ENCODE data around the gene PCDHGA2.
"Not testable (repeated sequence)": the region's sequence is repeated elsewhere in the genome, so short reads cannot be mapped to it uniquely, and the experiment has no call there.

PCDHGA2 gene

DNA sequence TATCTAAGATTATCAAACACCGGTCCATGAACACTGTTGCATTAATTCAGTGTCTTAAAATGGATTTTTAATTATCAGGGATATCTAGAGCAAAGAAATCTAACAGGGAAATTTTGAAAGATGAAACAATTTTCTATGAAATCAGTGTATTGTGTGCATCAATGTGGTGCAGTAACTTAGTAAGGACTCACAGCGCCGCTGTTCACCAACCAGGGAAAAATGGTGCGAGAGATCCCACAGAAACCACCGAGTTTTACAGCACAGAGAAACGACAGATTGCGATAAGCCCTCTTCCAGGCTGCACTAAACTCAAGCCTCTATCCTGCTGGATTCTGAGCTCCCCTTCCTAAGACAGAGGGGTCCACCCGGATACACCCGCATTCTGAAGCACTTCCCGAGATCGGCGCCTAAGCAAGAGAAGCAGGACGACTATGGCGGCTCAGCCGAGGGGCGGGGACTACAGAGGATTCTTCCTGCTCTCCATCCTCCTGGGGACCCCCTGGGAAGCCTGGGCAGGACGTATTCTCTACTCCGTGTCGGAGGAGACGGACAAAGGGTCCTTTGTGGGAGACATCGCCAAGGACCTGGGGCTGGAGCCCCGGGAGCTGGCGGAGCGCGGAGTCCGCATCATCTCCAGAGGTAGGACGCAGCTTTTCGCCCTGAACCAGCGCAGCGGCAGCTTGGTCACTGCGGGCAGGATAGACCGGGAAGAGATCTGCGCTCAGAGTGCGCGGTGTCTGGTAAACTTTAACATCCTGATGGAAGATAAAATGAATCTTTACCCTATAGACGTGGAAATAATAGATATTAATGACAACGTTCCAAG lies 44.1 kb downstream of the PCDHGA2 start, which contains the start of gene PCDHGA7:
Gene PCDHGA7 (plus strand): TSS at position 274 of the 826 bp plus-strand sequence. CDS start 158 bp downstream, at position 432.
- H3K4me1 ChIP-seq (ENCODE audit: control insufficient read depth, insufficient read depth, low read length, poor library complexity, severe bottlenecking): no peaks in the 10 kb centered on the region
- H3K27ac ChIP-seq (ENCODE audit: insufficient read depth, low read length, poor library complexity, severe bottlenecking): no peak within 1 kb of the TSS
- no peaks in the 10 kb centered on the region for H3K9me3 ChIP-seq (ENCODE audit: control insufficient read depth, low read length)
- DNase-seq: no peak
- peaks cover 8% of the 10 kb centered on the region for H3K27me3 ChIP-seq (replicated peaks; ENCODE audit: control insufficient read depth, insufficient read depth, low read length, poor library complexity, severe bottlenecking)
- H3K36me3 ChIP-seq (ENCODE audit: control insufficient read depth, insufficient read depth, low read length): no peaks in the 10 kb centered on the region
- peak within 1 kb of the TSS; percentile 17 for H3K4me3 ChIP-seq (ENCODE audit: insufficient read depth, low read depth, low read length, poor library complexity, severe bottlenecking)

DNA sequence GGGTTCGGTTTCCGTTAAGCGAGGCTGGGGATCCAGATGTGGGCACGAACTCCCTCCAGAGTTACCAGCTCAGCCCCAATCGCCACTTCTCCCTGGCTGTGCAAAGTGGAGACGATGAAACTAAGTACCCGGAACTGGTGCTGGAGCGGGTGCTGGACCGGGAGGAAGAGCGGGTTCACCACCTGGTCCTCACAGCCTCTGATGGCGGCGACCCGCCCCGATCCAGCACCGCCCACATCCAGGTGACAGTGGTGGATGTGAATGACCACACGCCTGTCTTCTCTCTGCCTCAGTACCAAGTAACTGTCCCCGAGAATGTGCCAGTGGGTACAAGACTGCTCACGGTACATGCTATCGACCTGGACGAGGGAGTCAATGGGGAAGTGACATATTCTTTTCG lies 44.8 kb downstream of the PCDHGA2 start:
- Histone ChIP-seq H3K27ac (ENCODE audit: insufficient read depth, low read length, poor library complexity, severe bottlenecking) (no peak overlapping the region), H3K36me3 (ENCODE audit: control insufficient read depth, insufficient read depth, low read length) (no peaks in the 10 kb centered on the region), H3K27me3 (replicated peaks; ENCODE audit: control insufficient read depth, insufficient read depth, low read length, poor library complexity, severe bottlenecking) (peaks cover 8% of the 10 kb centered on the region), H3K4me3 (ENCODE audit: insufficient read depth, low read depth, low read length, poor library complexity, severe bottlenecking) (no peak overlapping the region), H3K9me3 (ENCODE audit: control insufficient read depth, low read length) (no peaks in the 10 kb centered on the region), H3K4me1 (ENCODE audit: control insufficient read depth, insufficient read depth, low read length, poor library complexity, severe bottlenecking) (no peaks in the 10 kb centered on the region)
- no peak for DNase-seq

DNA sequence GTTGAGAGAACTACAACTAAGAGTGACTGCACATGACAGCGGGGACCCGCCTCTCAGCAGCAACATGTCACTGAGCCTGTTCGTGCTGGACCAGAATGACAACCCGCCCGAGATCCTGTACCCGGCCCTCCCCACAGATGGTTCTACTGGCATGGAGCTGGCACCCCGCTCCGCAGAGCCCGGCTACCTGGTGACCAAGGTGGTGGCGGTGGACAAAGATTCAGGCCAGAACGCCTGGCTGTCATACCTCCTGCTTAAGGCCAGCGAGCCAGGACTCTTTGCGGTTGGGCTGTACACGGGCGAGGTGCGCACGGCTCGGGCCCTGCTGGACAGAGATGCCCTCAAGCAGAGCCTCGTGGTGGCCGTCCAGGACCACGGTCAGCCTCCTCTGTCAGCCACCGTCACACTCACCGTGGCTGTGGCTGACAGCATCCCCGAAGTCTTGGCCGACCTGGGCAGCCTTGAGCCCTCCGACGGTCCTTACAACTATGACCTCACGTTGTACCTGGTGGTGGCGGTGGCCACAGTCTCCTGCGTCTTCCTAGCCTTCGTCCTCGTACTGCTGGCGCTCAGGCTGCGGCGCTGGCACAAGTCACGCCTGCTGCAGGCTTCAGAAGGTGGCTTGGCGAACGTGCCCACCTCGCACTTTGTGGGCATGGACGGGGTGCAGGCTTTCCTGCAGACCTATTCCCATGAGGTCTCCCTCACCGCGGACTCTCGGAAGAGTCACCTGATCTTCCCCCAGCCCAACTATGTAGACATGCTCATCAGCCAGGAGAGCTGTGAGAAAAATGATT lies 46.1 kb downstream of the PCDHGA2 start:
- no peaks in the 10 kb centered on the region for H3K36me3 ChIP-seq (ENCODE audit: control insufficient read depth, insufficient read depth, low read length)
- H3K27me3 ChIP-seq (replicated peaks; ENCODE audit: control insufficient read depth, insufficient read depth, low read length, poor library complexity, severe bottlenecking): peaks cover 8% of the 10 kb centered on the region
- H3K4me1 ChIP-seq (ENCODE audit: control insufficient read depth, insufficient read depth, low read length, poor library complexity, severe bottlenecking): no peaks in the 10 kb centered on the region
- DNase-seq: no peak
- H3K4me3 ChIP-seq (ENCODE audit: insufficient read depth, low read depth, low read length, poor library complexity, severe bottlenecking): no peak overlapping the region
- peaks cover 9% of the 10 kb centered on the region for H3K9me3 ChIP-seq (ENCODE audit: control insufficient read depth, low read length)
- no peak overlapping the region for H3K27ac ChIP-seq (ENCODE audit: insufficient read depth, low read length, poor library complexity, severe bottlenecking)

DNA sequence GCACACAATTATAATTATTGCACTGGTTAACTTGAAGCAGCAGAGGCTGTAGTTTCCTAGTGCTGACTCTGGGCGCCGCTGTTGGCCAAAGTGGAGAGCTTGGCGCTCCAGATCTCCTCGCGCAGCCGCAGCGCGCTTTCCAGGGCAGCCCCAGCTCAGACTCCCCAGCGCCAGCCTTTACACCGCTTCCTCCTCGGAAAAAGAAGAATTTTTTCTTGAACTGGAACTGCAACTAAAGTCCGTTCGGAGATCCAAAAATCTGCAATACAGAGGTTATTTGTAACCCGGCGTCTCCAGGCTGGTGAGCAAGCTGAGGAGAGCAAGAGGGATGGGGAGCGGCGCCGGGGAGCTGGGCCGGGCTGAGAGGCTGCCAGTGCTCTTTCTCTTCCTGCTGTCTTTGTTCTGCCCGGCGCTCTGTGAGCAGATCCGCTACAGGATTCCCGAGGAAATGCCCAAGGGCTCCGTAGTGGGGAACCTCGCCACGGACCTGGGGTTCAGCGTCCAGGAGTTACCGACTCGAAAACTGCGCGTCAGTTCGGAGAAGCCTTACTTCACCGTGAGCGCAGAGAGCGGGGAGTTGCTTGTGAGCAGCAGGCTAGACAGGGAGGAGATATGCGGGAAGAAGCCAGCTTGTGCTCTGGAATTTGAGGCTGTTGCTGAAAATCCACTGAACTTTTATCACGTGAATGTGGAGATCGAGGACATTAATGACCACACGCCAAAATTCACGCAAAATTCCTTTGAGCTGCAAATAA lies 49.2 kb downstream of the PCDHGA2 start, which contains the start of gene PCDHGB4:
Gene PCDHGB4 (plus strand): TSS at position 142 of the 755 bp plus-strand sequence. CDS start 187 bp downstream, at position 329.
- not testable (repeated sequence) for H3K9me3 ChIP-seq (ENCODE audit: control insufficient read depth, low read length); DNase-seq; H3K4me1 ChIP-seq (ENCODE audit: control insufficient read depth, insufficient read depth, low read length, poor library complexity, severe bottlenecking)

DNA sequence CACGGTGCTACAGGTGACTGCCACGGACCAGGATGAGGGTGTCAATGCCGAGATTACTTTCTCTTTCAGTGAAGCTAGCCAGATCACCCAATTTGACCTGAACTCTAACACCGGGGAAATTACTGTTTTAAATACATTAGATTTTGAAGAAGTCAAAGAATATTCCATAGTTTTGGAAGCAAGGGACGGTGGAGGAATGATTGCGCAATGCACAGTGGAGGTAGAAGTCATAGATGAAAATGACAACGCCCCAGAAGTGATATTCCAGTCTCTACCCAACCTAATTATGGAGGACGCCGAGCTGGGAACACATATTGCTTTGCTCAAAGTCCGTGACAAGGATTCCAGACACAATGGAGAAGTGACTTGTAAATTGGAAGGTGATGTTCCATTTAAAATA lies 50.1 kb downstream of the PCDHGA2 start:
- Histone ChIP-seq H3K36me3 (ENCODE audit: control insufficient read depth, insufficient read depth, low read length) (no peaks in the 10 kb centered on the region), H3K27ac (ENCODE audit: insufficient read depth, low read length, poor library complexity, severe bottlenecking) (no peak overlapping the region), H3K27me3 (replicated peaks; ENCODE audit: control insufficient read depth, insufficient read depth, low read length, poor library complexity, severe bottlenecking) (peaks cover 8% of the 10 kb centered on the region), H3K4me1 (ENCODE audit: control insufficient read depth, insufficient read depth, low read length, poor library complexity, severe bottlenecking) (no peaks in the 10 kb centered on the region), H3K4me3 (ENCODE audit: insufficient read depth, low read depth, low read length, poor library complexity, severe bottlenecking) (no peak overlapping the region), H3K9me3 (ENCODE audit: control insufficient read depth, low read length) (peaks cover 9% of the 10 kb centered on the region)
- DNase-seq: no peak

More for the DNA sequence above, 49.2 kb downstream of the PCDHGA2 start, which contains the start of gene PCDHGB4:
- not testable (repeated sequence) for H3K36me3 ChIP-seq (ENCODE audit: control insufficient read depth, insufficient read depth, low read length); H3K27ac ChIP-seq (ENCODE audit: insufficient read depth, low read length, poor library complexity, severe bottlenecking); H3K4me3 ChIP-seq (ENCODE audit: insufficient read depth, low read depth, low read length, poor library complexity, severe bottlenecking); H3K27me3 ChIP-seq (replicated peaks; ENCODE audit: control insufficient read depth, insufficient read depth, low read length, poor library complexity, severe bottlenecking)

DNA sequence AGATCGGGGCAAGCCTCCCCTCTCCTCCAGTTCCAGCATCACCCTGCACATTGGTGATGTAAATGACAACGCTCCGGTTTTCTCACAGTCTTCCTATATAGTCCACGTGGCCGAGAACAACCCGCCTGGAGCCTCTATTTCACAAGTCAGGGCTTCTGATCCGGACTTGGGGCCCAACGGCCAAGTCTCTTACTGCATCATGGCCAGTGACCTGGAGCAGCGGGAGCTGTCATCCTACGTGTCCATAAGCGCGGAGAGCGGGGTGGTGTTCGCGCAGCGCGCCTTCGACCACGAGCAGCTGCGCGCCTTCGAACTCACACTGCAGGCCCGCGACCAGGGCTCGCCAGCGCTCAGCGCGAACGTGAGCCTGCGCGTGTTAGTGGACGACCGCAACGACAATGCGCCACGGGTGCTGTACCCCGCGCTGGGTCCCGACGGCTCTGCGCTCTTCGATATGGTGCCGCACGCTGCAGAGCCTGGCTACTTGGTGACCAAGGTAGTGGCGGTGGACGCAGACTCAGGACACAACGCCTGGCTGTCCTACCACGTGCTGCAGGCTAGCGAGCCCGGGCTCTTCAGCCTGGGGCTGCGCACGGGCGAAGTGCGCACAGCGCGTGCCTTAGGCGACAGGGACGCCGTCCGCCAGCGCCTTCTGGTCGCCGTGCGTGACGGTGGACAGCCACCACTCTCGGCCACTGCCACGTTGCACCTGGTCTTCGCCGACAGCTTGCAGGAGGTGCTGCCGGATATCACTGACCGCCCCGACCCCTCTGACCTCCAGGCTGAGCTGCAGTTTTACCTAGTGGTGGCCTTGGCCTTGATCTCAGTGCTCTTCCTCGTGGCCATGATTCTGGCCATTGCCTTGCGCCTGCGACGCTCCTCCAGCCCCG lies 50.8 kb downstream of the PCDHGA2 start:
- H3K9me3 ChIP-seq (ENCODE audit: control insufficient read depth, low read length): peaks cover 9% of the 10 kb centered on the region
- H3K27ac ChIP-seq (ENCODE audit: insufficient read depth, low read length, poor library complexity, severe bottlenecking): no peak overlapping the region
- H3K4me3 ChIP-seq (ENCODE audit: insufficient read depth, low read depth, low read length, poor library complexity, severe bottlenecking): no peak overlapping the region
- no peaks in the 10 kb centered on the region for H3K4me1 ChIP-seq (ENCODE audit: control insufficient read depth, insufficient read depth, low read length, poor library complexity, severe bottlenecking)
- no peaks in the 10 kb centered on the region for H3K36me3 ChIP-seq (ENCODE audit: control insufficient read depth, insufficient read depth, low read length)
- no peak for DNase-seq
- H3K27me3 ChIP-seq (replicated peaks; ENCODE audit: control insufficient read depth, insufficient read depth, low read length, poor library complexity, severe bottlenecking): peaks cover 8% of the 10 kb centered on the region

DNA sequence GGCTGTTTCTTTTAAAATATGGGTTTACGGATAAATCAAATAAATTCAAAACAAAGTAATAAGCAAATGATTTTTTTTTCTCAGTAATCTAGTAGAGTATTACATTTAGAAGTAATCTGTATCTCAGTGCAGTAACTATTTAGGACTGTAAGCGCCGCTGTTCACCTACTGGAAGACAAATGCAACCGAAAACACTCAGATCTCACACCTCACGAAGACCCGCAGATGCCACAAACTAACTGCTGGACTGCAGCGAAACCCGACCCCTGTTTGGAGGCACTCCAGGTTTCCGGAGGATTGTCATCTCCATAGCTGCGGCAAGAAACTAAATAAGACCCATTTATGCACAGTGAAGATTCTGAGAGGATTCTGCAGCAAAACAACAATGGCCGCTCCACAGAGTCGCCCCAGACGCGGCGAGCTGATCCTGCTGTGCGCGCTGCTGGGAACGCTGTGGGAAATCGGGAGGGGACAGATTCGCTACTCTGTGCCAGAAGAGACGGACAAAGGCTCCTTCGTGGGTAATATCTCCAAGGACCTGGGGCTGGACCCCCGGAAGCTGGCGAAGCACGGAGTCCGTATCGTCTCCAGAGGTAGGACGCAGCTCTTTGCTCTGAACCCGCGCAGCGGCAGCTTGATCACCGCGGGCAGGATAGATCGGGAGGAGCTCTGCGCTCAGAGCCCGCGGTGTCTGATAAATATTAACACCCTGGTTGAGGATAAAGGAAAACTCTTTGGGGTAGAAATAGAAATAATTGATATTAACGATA lies 54.1 kb downstream of the PCDHGA2 start, which contains the start of gene PCDHGA8:
Gene PCDHGA8 (plus strand): TSS at position 205 of the 770 bp plus-strand sequence. CDS start 181 bp downstream, at position 386.
- Histone ChIP-seq H3K27me3 (replicated peaks; ENCODE audit: control insufficient read depth, insufficient read depth, low read length, poor library complexity, severe bottlenecking) (peaks cover 6% of the 10 kb centered on the region), H3K4me3 (ENCODE audit: insufficient read depth, low read depth, low read length, poor library complexity, severe bottlenecking) (no peak within 1 kb of the TSS), H3K9me3 (ENCODE audit: control insufficient read depth, low read length) (peaks cover 9% of the 10 kb centered on the region), H3K36me3 (ENCODE audit: control insufficient read depth, insufficient read depth, low read length) (no peaks in the 10 kb centered on the region), H3K4me1 (ENCODE audit: control insufficient read depth, insufficient read depth, low read length, poor library complexity, severe bottlenecking) (no peaks in the 10 kb centered on the region), H3K27ac (ENCODE audit: insufficient read depth, low read length, poor library complexity, severe bottlenecking) (no peak within 1 kb of the TSS)
- DNase-seq: no peak
